ENCODE data around the gene DAG1.

DNA sequence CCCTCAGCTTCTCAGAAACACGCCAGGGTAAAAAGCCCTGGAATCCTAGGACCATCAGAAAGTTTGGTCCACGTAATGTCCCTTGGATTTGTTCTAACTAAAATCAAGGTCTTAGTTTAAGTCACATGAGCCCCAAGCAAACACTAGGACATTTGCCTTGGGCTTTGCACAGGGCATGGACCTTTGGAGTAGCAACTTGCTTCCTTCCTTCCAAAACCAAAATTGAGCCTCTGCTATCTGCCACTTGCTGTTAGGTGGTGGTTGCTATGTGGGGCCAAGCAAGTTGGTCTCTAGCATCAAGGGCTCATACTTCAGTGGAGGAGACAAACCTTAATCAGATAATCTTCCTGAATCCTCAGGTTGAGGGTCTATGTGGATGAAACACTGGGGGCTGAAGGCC is 4.0 kb upstream of the DAG1 start:
- no peak for TF ChIP-seq POLR2A (IDR thresholded peaks at IDR 0.05)
- TF ChIP-seq, protein P1, sequence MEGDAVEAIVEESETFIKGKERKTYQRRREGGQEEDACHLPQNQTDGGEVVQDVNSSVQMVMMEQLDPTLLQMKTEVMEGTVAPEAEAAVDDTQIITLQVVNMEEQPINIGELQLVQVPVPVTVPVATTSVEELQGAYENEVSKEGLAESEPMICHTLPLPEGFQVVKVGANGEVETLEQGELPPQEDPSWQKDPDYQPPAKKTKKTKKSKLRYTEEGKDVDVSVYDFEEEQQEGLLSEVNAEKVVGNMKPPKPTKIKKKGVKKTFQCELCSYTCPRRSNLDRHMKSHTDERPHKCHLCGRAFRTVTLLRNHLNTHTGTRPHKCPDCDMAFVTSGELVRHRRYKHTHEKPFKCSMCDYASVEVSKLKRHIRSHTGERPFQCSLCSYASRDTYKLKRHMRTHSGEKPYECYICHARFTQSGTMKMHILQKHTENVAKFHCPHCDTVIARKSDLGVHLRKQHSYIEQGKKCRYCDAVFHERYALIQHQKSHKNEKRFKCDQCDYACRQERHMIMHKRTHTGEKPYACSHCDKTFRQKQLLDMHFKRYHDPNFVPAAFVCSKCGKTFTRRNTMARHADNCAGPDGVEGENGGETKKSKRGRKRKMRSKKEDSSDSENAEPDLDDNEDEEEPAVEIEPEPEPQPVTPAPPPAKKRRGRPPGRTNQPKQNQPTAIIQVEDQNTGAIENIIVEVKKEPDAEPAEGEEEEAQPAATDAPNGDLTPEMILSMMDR (IDR thresholded peaks at IDR 0.05) = no peak
- no peak for TF ChIP-seq EP300 (IDR thresholded peaks at IDR 0.05)
